Prostate gland (tissue), 2 donors: ENCODE measurements around the gene AFM.

Experiments
- CTCF ChIP-seq, 4 experiments: fragments of 200-600 bp in 2 of 4; fragments of 450-650 bp in 2 of 4; sonication (generic) in 2 of 4; IDR thresholded peaks; 1 replicate in 3 of 4; 2 replicates in 1 of 4; pipeline ENCODE4 v1.5.1; 2016 to 2019; ENCODE audit warnings: antibody characterized with exemption in 4 of 4, mild to moderate bottlenecking in 2 of 4, moderate library complexity in 2 of 4
- POLR2AphosphoS5 ChIP-seq: sonication (generic); formaldehyde crosslinking; IDR thresholded peaks from one replicate; pipeline ENCODE4 v1.6.1; 2017; ENCODE audit warnings: antibody characterized with exemption

DNA sequence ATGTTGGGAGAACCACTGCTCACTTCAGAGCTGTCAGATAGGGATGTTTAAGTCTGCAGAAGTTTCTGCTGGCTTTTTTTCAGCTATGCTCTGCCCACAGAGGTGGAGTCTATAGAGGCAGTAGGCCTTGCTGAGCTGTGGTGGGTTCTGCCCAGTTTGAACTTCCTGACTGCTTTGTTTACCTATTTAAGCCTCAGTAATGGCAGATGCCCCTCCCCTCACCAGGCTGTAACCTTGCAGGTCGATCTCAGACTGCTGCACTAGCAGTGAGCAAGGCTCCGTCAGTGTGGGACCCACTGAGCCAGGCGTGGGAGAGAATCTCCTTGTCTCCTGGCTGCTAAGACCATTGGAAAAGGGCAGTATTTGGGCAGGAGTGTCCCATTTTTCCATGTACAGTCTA, 36.8 kb downstream of the AFM start:
- TF ChIP-seq CTCF (IDR thresholded peaks at IDR 0.05): no peak
- TF ChIP-seq POLR2AphosphoS5: no peak
